HCT116 (cell line): ENCODE results near the gene ADAM19. TPM values are rescaled to one million over a fixed set of nuclear protein-coding genes. Genes with fewer than 3 reads are reported as not detected.

Source experiments
- ATAC-seq: fragments of 200-7000 bp; cut with Tn5 transposase; 2 replicates; pipeline ENCODE4 v1.9.1; 2020; ENCODE audit warnings: mild to moderate bottlenecking, moderate library complexity
- BruUV-seq: library from RNA; stranded (reverse); fragments of 400-500 nt; replicated peaks from 2 replicates; lab custom pipeline; 2021; lab: Mats Ljungman, UMichigan
- CTCF ChIA-PET: fragments of 300-600 bp; sonication (Branson Sonifier 250); formaldehyde crosslinking; loops from one replicate; lab custom pipeline; 2021; ENCODE audit warnings: antibody characterized with exemption; lab: Charles Lee
- POLR2A ChIA-PET: fragments of 300-600, 350-600 bp; sonication (Branson Sonifier 250); formaldehyde crosslinking; loops from one replicate; lab custom pipeline; 2021; ENCODE audit warnings: antibody characterized with exemption; lab: Charles Lee
- RAD21 ChIA-PET, 2 experiments: fragments of 300-600 bp; sonication (Branson Sonifier 250); formaldehyde crosslinking; loops; one replicate each; lab custom pipeline; 2023; ENCODE audit warnings: low total read pairs in 2 of 2; ENCODE audit not compliant: uncharacterized antibody in 2 of 2, unreplicated experiment in 2 of 2, low non-redundant PET in 1 of 2; lab: Charles Lee
- DNase-seq: peaks from one replicate; pipeline ENCODE4 v3.0.0-alpha.2; 2010; ENCODE audit warnings: low read depth, low spot score
- H2AFZ ChIP-seq: fragments of 200-600 bp; shearing (Covaris generic), sonication (generic); 2 replicates; pipeline ENCODE4 v1.6.1; 2017; ENCODE audit warnings: low read depth, mixed run types, mixed read lengths, antibody characterized with exemption, low read length; ENCODE audit not compliant: poor library complexity, severe bottlenecking
- H3K27ac ChIP-seq: 2 replicates; pipeline ENCODE4 v1.5.1; 2012; ENCODE audit warnings: low read depth, low read length
- H3K27me3 ChIP-seq: fragments of 200-600 bp; sonication (generic); 2 replicates; pipeline ENCODE4 v1.6.1; 2016; ENCODE audit warnings: mixed run types, low read length, mixed read lengths; ENCODE audit not compliant: insufficient read depth
- H3K36me3 ChIP-seq, 2 experiments: fragments of 200-500 bp in 1 of 2; fragments of 200-600 bp in 1 of 2; sonication (Bioruptor generic) in 1 of 2; sonication (generic) in 1 of 2; 2 replicates each; pipeline versions ENCODE4 v1.5.1 to v1.6.1; 2014 to 2016; ENCODE audit warnings: low read length in 2 of 2, inconsistent platforms in 1 of 2, mixed read lengths in 1 of 2, mixed run types in 1 of 2; ENCODE audit not compliant: insufficient read depth in 2 of 2, control insufficient read depth in 1 of 2
- H3K4me1 ChIP-seq, 2 experiments: fragments of 200-600 bp in 1 of 2; sonication (generic) in 1 of 2; 2 replicates each; pipeline versions ENCODE4 v1.5.1 to v1.6.1; 2012 to 2017; ENCODE audit warnings: low read length in 2 of 2, inconsistent platforms in 1 of 2, mild to moderate bottlenecking in 1 of 2, mixed read lengths in 1 of 2, mixed run types in 1 of 2, moderate library complexity in 1 of 2; ENCODE audit not compliant: insufficient read depth in 2 of 2, control insufficient read depth in 1 of 2
- H3K4me2 ChIP-seq: fragments of 200-600 bp; sonication (generic); 2 replicates; pipeline ENCODE4 v1.6.1; 2017; ENCODE audit warnings: mixed run types, low read length, mixed read lengths
- H3K4me3 ChIP-seq, 2 experiments: fragments of 200-600 bp in 1 of 2; sonication (generic) in 1 of 2; replicated peaks in 1 of 2; 2 replicates each; pipeline ENCODE4 v1.5.1; 2011 to 2016; ENCODE audit warnings: low read length in 2 of 2, control low read depth in 1 of 2, low read depth in 1 of 2, mild to moderate bottlenecking in 1 of 2, mixed read lengths in 1 of 2, mixed run types in 1 of 2
- H3K79me2 ChIP-seq: fragments of 200-600 bp; sonication (generic); 2 replicates; pipeline ENCODE4 v1.6.1; 2017; ENCODE audit warnings: mild to moderate bottlenecking, mixed run types, low read length, moderate library complexity, mixed read lengths; ENCODE audit not compliant: insufficient read depth
- H3K9ac ChIP-seq: fragments of 200-600 bp; sonication (generic); 2 replicates; pipeline ENCODE4 v1.6.1; 2016; ENCODE audit warnings: low read length, mixed read lengths
- H3K9me2 ChIP-seq: fragments of 200-600 bp; sonication (generic), shearing (Covaris generic); 2 replicates; pipeline ENCODE4 v1.6.1; 2017; ENCODE audit warnings: mixed run types, mild to moderate bottlenecking, moderate library complexity; ENCODE audit not compliant: insufficient read depth
- H3K9me3 ChIP-seq, 2 experiments: fragments of 200-500 bp in 1 of 2; fragments of 200-600 bp in 1 of 2; sonication (Bioruptor generic) in 1 of 2; sonication (generic) in 1 of 2; 2 replicates each; pipeline ENCODE4 v1.6.1; 2014 to 2017; ENCODE audit warnings: low read length in 2 of 2, mixed read lengths in 2 of 2, inconsistent platforms in 1 of 2, low read depth in 1 of 2, mild to moderate bottlenecking in 1 of 2, mixed run types in 1 of 2, moderate library complexity in 1 of 2; ENCODE audit not compliant: control insufficient read depth in 1 of 2, insufficient read depth in 1 of 2
- H4K20me1 ChIP-seq: fragments of 200-600 bp; sonication (generic), shearing (Covaris generic); 2 replicates; pipeline ENCODE4 v1.6.1; 2017; ENCODE audit warnings: mixed run types, mild to moderate bottlenecking, moderate library complexity; ENCODE audit not compliant: insufficient read depth
- CBX3 ChIP-seq: IDR thresholded peaks from 2 replicates; pipeline ENCODE4 v1.6.1; 2012; ENCODE audit warnings: low read depth
- EGR1 ChIP-seq: IDR thresholded peaks from 2 replicates; pipeline ENCODE4 v1.6.1; 2012; ENCODE audit warnings: low read depth
- EZH2 ChIP-seq: fragments of 200-600 bp; sonication (generic); IDR thresholded peaks from 2 replicates; pipeline ENCODE4 v1.6.1; 2017; ENCODE audit warnings: antibody characterized with exemption, mixed run types
- FOSL1 ChIP-seq: IDR thresholded peaks from 2 replicates; pipeline ENCODE4 v1.6.1; 2012; ENCODE audit warnings: low read depth
- JUND ChIP-seq: IDR thresholded peaks from 2 replicates; pipeline ENCODE4 v1.6.1; 2012
- MAX ChIP-seq: IDR thresholded peaks from 2 replicates; pipeline ENCODE4 v1.6.1; 2012
- POLR2AphosphoS5 ChIP-seq: IDR thresholded peaks from 2 replicates; pipeline ENCODE4 v1.6.1; 2011; ENCODE audit warnings: mild to moderate bottlenecking, low read depth, low read length, moderate library complexity
- RAD21 ChIP-seq: IDR thresholded peaks from 2 replicates; pipeline ENCODE4 v1.6.1; 2012; ENCODE audit warnings: low read depth, mild to moderate bottlenecking
- SIN3A ChIP-seq: IDR thresholded peaks from 2 replicates; pipeline ENCODE4 v1.6.1; 2012; ENCODE audit warnings: low read depth
- SP1 ChIP-seq: IDR thresholded peaks from 2 replicates; pipeline ENCODE4 v1.6.1; 2012; ENCODE audit warnings: low read depth
- SRF ChIP-seq: IDR thresholded peaks from 2 replicates; pipeline ENCODE4 v1.6.1; 2012; ENCODE audit warnings: low read depth
- TCF7L2 ChIP-seq: IDR thresholded peaks from 2 replicates; pipeline ENCODE4 v1.7.0; 2011; ENCODE audit warnings: borderline replicate concordance, inconsistent platforms; ENCODE audit not compliant: insufficient read depth, insufficient read length; ENCODE audit errors: extremely low read depth
- YY1 ChIP-seq: IDR thresholded peaks from 2 replicates; pipeline ENCODE4 v1.6.1; 2011; ENCODE audit warnings: low read length, low read depth, moderate library complexity, mild to moderate bottlenecking; ENCODE audit not compliant: insufficient replicate concordance; ENCODE audit errors: extremely low read depth
- ZBTB33 ChIP-seq: IDR thresholded peaks from 2 replicates; pipeline ENCODE4 v1.6.1; 2011; ENCODE audit warnings: mild to moderate bottlenecking, low read length, moderate library complexity; ENCODE audit not compliant: insufficient replicate concordance; ENCODE audit errors: extremely low read depth
- ZFX ChIP-seq: fragments of 450-650 bp; IDR thresholded peaks from 2 replicates; pipeline ENCODE4 v1.6.1; 2017
- ZNF274 ChIP-seq: fragments of 200-500 bp; sonication (Bioruptor generic); IDR thresholded peaks from 2 replicates; pipeline ENCODE4 v1.6.1; 2014; ENCODE audit warnings: mild to moderate bottlenecking, low read depth, low read length, inconsistent platforms
- intact Hi-C: fragments of 100-400 bp; cut with micrococcal nuclease; formaldehyde crosslinking; loops from 2 replicates; pipeline ENCODE4 v1.10.0; 2022
- total RNA-seq: library from RNA; stranded (reverse); gene quantifications from one replicate; pipeline ENCODE4 v1.2.1, GENCODE V29; 2021; ENCODE audit not compliant: unreplicated experiment
- TF ChIP-seq, protein P1 (sequence below): IDR thresholded peaks from 2 replicates; pipeline ENCODE4 v1.6.1; 2012
- TF ChIP-seq, protein P2 (sequence below): IDR thresholded peaks from 2 replicates; pipeline ENCODE4 v1.6.1; 2012; ENCODE audit warnings: low read depth
- TF ChIP-seq, protein P3 (sequence below), 3 experiments: fragments of 200-600 bp in 1 of 3; sonication (generic) in 1 of 3; IDR thresholded peaks in 2 of 3; conservative IDR thresholded peaks in 1 of 3; 2 replicates each; pipeline ENCODE4 v1.5.1; 2012 to 2017; ENCODE audit warnings: low read depth in 2 of 3, low read length in 2 of 3, antibody characterized with exemption in 1 of 3, borderline replicate concordance in 1 of 3, control low read depth in 1 of 3, mild to moderate bottlenecking in 1 of 3, mixed read lengths in 1 of 3, mixed run types in 1 of 3, moderate library complexity in 1 of 3; ENCODE audit not compliant: insufficient read depth in 1 of 3

The ADAM19 gene
- total RNA-seq, 1 experiment from 2014 or later: 77.3 TPM

- Histone ChIP-seq H2AFZ (no peak overlapping the region), H4K20me1 (no peaks in the 10 kb centered on the region), H3K36me3 (peaks cover 12 to 19% of the 10 kb centered on the region in 2 experiments; a peak in 3 of 4 replicates), H3K9me2 (no peaks in the 10 kb centered on the region), H3K27ac (no peak overlapping the region), H3K9ac (no peak overlapping the region), H3K27me3 (no peaks in the 10 kb centered on the region), H3K9me3 (no peaks in the 10 kb centered on the region), H3K4me1 (peaks cover 0 to 3% of the 10 kb centered on the region in 2 experiments; a peak in 1 of 4 replicates), H3K4me2 (no peak overlapping the region), H3K79me2 (peaks cover 3% of the 10 kb centered on the region; the same call in 1 of the 2 replicates), H3K4me3 (no peak overlapping the region)
- TF ChIP-seq, protein P1, sequence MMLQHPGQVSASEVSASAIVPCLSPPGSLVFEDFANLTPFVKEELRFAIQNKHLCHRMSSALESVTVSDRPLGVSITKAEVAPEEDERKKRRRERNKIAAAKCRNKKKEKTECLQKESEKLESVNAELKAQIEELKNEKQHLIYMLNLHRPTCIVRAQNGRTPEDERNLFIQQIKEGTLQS: no peak
- no peak for TF ChIP-seq CBX3
- no peak for TF ChIP-seq MAX
- no peak for TF ChIP-seq JUND
- no peak for TF ChIP-seq SRF
- TF ChIP-seq, protein P2, sequence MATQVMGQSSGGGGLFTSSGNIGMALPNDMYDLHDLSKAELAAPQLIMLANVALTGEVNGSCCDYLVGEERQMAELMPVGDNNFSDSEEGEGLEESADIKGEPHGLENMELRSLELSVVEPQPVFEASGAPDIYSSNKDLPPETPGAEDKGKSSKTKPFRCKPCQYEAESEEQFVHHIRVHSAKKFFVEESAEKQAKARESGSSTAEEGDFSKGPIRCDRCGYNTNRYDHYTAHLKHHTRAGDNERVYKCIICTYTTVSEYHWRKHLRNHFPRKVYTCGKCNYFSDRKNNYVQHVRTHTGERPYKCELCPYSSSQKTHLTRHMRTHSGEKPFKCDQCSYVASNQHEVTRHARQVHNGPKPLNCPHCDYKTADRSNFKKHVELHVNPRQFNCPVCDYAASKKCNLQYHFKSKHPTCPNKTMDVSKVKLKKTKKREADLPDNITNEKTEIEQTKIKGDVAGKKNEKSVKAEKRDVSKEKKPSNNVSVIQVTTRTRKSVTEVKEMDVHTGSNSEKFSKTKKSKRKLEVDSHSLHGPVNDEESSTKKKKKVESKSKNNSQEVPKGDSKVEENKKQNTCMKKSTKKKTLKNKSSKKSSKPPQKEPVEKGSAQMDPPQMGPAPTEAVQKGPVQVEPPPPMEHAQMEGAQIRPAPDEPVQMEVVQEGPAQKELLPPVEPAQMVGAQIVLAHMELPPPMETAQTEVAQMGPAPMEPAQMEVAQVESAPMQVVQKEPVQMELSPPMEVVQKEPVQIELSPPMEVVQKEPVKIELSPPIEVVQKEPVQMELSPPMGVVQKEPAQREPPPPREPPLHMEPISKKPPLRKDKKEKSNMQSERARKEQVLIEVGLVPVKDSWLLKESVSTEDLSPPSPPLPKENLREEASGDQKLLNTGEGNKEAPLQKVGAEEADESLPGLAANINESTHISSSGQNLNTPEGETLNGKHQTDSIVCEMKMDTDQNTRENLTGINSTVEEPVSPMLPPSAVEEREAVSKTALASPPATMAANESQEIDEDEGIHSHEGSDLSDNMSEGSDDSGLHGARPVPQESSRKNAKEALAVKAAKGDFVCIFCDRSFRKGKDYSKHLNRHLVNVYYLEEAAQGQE: no peak
- TF ChIP-seq, protein P3, sequence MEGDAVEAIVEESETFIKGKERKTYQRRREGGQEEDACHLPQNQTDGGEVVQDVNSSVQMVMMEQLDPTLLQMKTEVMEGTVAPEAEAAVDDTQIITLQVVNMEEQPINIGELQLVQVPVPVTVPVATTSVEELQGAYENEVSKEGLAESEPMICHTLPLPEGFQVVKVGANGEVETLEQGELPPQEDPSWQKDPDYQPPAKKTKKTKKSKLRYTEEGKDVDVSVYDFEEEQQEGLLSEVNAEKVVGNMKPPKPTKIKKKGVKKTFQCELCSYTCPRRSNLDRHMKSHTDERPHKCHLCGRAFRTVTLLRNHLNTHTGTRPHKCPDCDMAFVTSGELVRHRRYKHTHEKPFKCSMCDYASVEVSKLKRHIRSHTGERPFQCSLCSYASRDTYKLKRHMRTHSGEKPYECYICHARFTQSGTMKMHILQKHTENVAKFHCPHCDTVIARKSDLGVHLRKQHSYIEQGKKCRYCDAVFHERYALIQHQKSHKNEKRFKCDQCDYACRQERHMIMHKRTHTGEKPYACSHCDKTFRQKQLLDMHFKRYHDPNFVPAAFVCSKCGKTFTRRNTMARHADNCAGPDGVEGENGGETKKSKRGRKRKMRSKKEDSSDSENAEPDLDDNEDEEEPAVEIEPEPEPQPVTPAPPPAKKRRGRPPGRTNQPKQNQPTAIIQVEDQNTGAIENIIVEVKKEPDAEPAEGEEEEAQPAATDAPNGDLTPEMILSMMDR (IDR thresholded peaks at IDR 0.05 in 2 of 3, conservative IDR thresholded peaks at IDR 0.05 in 1 of 3; ENCODE audit: borderline replicate concordance in 1 of 3, insufficient read depth in 1 of 3, low read depth in 2 of 3, low read length in 2 of 3): no peak
- TF ChIP-seq TCF7L2: no peak
- no peak for TF ChIP-seq ZBTB33
- no peak for TF ChIP-seq EGR1
- TF ChIP-seq EZH2: no peak
- no peak; the same call in 1 of the 2 replicates for TF ChIP-seq RAD21
- TF ChIP-seq FOSL1: no peak
- no peak for TF ChIP-seq YY1
- TF ChIP-seq POLR2AphosphoS5: no peak
- TF ChIP-seq SP1: no peak
- TF ChIP-seq ZFX: no peak
- no peak for TF ChIP-seq ZNF274
- TF ChIP-seq SIN3A: no peak
- BruUV-seq: no TSS peak
- ChIA-PET CTCF (no interaction called here), RAD21 (no interaction called here), POLR2A (no interaction called here)
- DNase-seq: no peak
- intact Hi-C loops: no loop called here
- ATAC-seq: no peak
Observed at GRCh38 chr5:157528036-157528632, 47.4 kb downstream of the ADAM19 start.
